ENCODE measurements around the gene ELL. TPM values are rescaled to one million over a fixed set of nuclear protein-coding genes. Genes with fewer than 3 reads are reported as not detected.

ELL gene
- total RNA-seq, 1 experiment from 2014 or later, result 17.0 TPM

- Histone ChIP-seq H3K27me3 (ENCODE audit: insufficient read depth, low read length) (no peaks in the 10 kb centered on the region), H3K9me3 (ENCODE audit: control insufficient read depth, low read depth, low read length) (no peaks in the 10 kb centered on the region), H3K56ac (ENCODE audit: insufficient read length, low read depth, low read length) (no peak overlapping the region), H3K4me2 (ENCODE audit: insufficient read depth, insufficient read length, low read length) (no peak overlapping the region), H3K4ac (ENCODE audit: low read depth, low read length) (no peak overlapping the region), H3K27ac (ENCODE audit: insufficient read length, low read depth, low read length) (no peak overlapping the region), H4K91ac (ENCODE audit: insufficient read length, low read depth, low read length) (no peak overlapping the region), H3K23me2 (ENCODE audit: insufficient read length, low read depth, low read length, poor library complexity, severe bottlenecking) (no peaks in the 10 kb centered on the region), H2BK120ac (ENCODE audit: low read depth, low read length, poor library complexity, severe bottlenecking) (no peak overlapping the region), H3K14ac (ENCODE audit: insufficient read depth, low read length) (no peak overlapping the region), H3K9ac (ENCODE audit: extremely low read depth, insufficient read length, low read length) (no peak overlapping the region), H3K4me1 (ENCODE audit: insufficient read depth, low read length) (no peaks in the 10 kb centered on the region), H4K5ac (ENCODE audit: insufficient read length, low read depth, low read length) (no peak overlapping the region), H4K8ac (replicated peaks; ENCODE audit: insufficient read length, low read depth, low read length) (no peak overlapping the region), H3K18ac (ENCODE audit: insufficient read length, low read depth, low read length) (no peak overlapping the region), H2AFZ (ENCODE audit: low read length) (no peak overlapping the region), H2BK5ac (ENCODE audit: insufficient read length, low read length) (no peak overlapping the region), H4K20me1 (ENCODE audit: control insufficient read depth, insufficient read depth, insufficient read length) (no peaks in the 10 kb centered on the region), H2BK20ac (ENCODE audit: low read depth, low read length, poor library complexity, severe bottlenecking) (no peak overlapping the region), H3K79me1 (ENCODE audit: insufficient read depth, low read depth, low read length, poor library complexity, severe bottlenecking) (peaks cover 2% of the 10 kb centered on the region), H3T11ph (ENCODE audit: low read length) (no peak overlapping the region), H2BK15ac (ENCODE audit: low read depth, low read length) (no peak overlapping the region), H2AK5ac (ENCODE audit: insufficient read length, low read length) (no peak overlapping the region), H3K79me2 (ENCODE audit: insufficient read depth, low read length) (no peaks in the 10 kb centered on the region; the same call in 1 of the 2 replicates), H3K23ac (ENCODE audit: insufficient read length, low read depth, low read length) (no peak overlapping the region), H2BK12ac (ENCODE audit: insufficient read length, low read depth, low read length) (no peak overlapping the region)
- Mint-ChIP-seq H3K4me3 (no peak overlapping the region), H3K27me3 (ENCODE audit: low read depth) (no peaks in the 10 kb centered on the region), H3K27ac (no peak overlapping the region; a peak in 1 of 7 replicates), H3K4me1 (peaks cover 11 to 13% of the 10 kb centered on the region in 2 experiments), H3K9me3 (no peaks in the 10 kb centered on the region), H3K36me3 (ENCODE audit: insufficient read depth in 1 of 3, low read depth in 3 of 3) (peaks cover 0 to 2% (median 0%) of the 10 kb centered on the region in 3 experiments; a peak in 1 of 7 replicates)
- WGBS (ENCODE audit: extremely low coverage, insufficient read length, low lambda C conversion rate), result no CpG with 5 or more reads among the region's 2 CpGs
- TF ChIP-seq CTCF (conservative IDR thresholded peaks at IDR 0.05), result no peak
- no peak for DNase-seq
Observed at GRCh38 chr19:18470787-18471186, 51.1 kb downstream of the ELL start.
